NOMO-1 (cell line): Measurements from ENCODE around the gene PADI1.
A peak's percentile ranks its signal among the peaks of the same experiment; 100 is the strongest.

Experiments
- DNase-seq, 2 experiments: peaks; one replicate each; lab custom pipeline; 2025; ENCODE audit not compliant: unreplicated experiment in 2 of 2; lab: John Stamatoyannopoulos, UW

PADI1 gene

GRCh38 chr1:17204546-17205440 lies at the start of gene PADI1:
TSS of gene PADI1 (plus strand) at chr1:17205128. CDS start at chr1:17205218, 90 bp downstream.
- no peak for DNase-seq

- no peak for DNase-seq
Observed at GRCh38 chr1:17155257-17155920, 49.5 kb upstream of the PADI1 start.

- no peak for DNase-seq
Observed at GRCh38 chr1:17156108-17156507, 48.8 kb upstream of the PADI1 start.

GRCh38 chr1:17158961-17159360 lies 46.0 kb upstream of the PADI1 start:
- no peak for DNase-seq

GRCh38 chr1:17161137-17161740 lies 43.7 kb upstream of the PADI1 start:
- peak in 1 of 2 experiments; percentile 26 for DNase-seq

- no peak for DNase-seq
Observed at GRCh38 chr1:17161926-17162800, 42.8 kb upstream of the PADI1 start.

- DNase-seq, result no peak
Observed at GRCh38 chr1:17162941-17163340, 42.0 kb upstream of the PADI1 start.

- no peak for DNase-seq
Observed at GRCh38 chr1:17163371-17163770, 41.6 kb upstream of the PADI1 start.

GRCh38 chr1:17163789-17164666 lies 40.9 kb upstream of the PADI1 start:
- DNase-seq, result no peak

GRCh38 chr1:17165823-17166222 lies 39.1 kb upstream of the PADI1 start:
- DNase-seq, result no peak

GRCh38 chr1:17167041-17167785 lies 37.7 kb upstream of the PADI1 start:
- no peak for DNase-seq

- DNase-seq, result no peak
Observed at GRCh38 chr1:17167786-17168090, 37.2 kb upstream of the PADI1 start.

- no peak for DNase-seq
Observed at GRCh38 chr1:17168091-17168876, 36.6 kb upstream of the PADI1 start.

GRCh38 chr1:17170571-17170970 lies 34.4 kb upstream of the PADI1 start:
- no peak for DNase-seq

- DNase-seq, result no peak
Observed at GRCh38 chr1:17173217-17173616, 31.7 kb upstream of the PADI1 start.

GRCh38 chr1:17176306-17177061 lies 28.4 kb upstream of the PADI1 start:
- DNase-seq, result peak in 1 of 2 experiments; percentile 5

GRCh38 chr1:17177651-17178050 lies 27.3 kb upstream of the PADI1 start:
- no peak for DNase-seq
